ENCODE results near the gene GDPGP1. TPM values are rescaled to one million over a fixed set of nuclear protein-coding genes. Genes with fewer than 3 reads are reported as not detected.

Gene GDPGP1
- total and polyA plus RNA-seq, 12 donors = 3.0 to 16.3 (median 13.0) TPM

DNA sequence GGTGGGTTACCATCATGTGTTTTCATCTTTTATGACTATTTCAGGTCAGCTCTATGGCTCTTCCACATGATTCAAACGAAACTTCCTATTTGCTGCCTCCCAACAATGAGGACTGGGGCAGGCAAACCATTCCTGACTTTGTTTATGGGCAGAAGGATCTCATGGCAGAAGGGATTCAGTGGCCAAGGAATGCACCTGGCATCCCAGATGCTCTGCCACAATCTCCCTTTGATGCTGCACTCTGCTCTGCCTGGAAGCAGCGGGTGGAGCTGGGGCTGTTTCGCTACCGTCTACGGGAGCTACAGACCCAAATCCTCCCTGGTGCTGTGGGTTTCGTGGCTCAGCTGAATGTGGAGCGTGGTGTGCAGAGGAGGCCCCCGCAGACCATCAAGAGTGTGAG is 6.8 kb downstream of the GDPGP1 start:
- Histone ChIP-seq H3K27ac (peak overlapping the region in 3 of 10 donors; percentile 34 to 56 (median 40)), H3K27me3 (no peaks in the 10 kb centered on the region), H3K4me1 (peaks cover 0 to 12% (median 5%) of the 10 kb centered on the region in 9 donors), H3K9me3 (no peaks in the 10 kb centered on the region), H3K36me3 (peaks cover 0 to 70% (median 10%) of the 10 kb centered on the region in 9 donors), H3K4me3 (no peak overlapping the region)
- intact Hi-C loops (cut with DNase I) = no loop called here
- TF ChIP-seq CTCF (IDR thresholded peaks at IDR 0.05) = no peak
- DNase-seq = no peak
- peak in 1 of 8 donors; percentile 6 for ATAC-seq
- 87 to 89% methylated on average over 8 of the region's 8 CpGs for WGBS, 2 donors

GRCh38 chr15:90241343-90242192 is 7.6 kb downstream of the GDPGP1 start:
- peak; percentile 56 to 86 (median 74) for ATAC-seq
- no peaks in the 10 kb centered on the region for H3K27me3 ChIP-seq
- DNase-seq = peak in 1 of 2 donors; percentile 41
- H3K4me1 ChIP-seq = peaks cover 0 to 12% (median 5%) of the 10 kb centered on the region in 9 donors
- H3K27ac ChIP-seq = peak overlapping the region in 7 of 10 donors; percentile 7 to 65 (median 35)
- intact Hi-C loops (cut with DNase I) = no loop called here
- no peaks in the 10 kb centered on the region for H3K9me3 ChIP-seq
- H3K36me3 ChIP-seq = peaks cover 0 to 63% (median 10%) of the 10 kb centered on the region in 9 donors
- 43 to 54% methylated on average over 22 of the region's 22 CpGs for WGBS, 2 donors
- no peak for TF ChIP-seq CTCF (IDR thresholded peaks at IDR 0.05)
- no peak overlapping the region for H3K4me3 ChIP-seq

DNA sequence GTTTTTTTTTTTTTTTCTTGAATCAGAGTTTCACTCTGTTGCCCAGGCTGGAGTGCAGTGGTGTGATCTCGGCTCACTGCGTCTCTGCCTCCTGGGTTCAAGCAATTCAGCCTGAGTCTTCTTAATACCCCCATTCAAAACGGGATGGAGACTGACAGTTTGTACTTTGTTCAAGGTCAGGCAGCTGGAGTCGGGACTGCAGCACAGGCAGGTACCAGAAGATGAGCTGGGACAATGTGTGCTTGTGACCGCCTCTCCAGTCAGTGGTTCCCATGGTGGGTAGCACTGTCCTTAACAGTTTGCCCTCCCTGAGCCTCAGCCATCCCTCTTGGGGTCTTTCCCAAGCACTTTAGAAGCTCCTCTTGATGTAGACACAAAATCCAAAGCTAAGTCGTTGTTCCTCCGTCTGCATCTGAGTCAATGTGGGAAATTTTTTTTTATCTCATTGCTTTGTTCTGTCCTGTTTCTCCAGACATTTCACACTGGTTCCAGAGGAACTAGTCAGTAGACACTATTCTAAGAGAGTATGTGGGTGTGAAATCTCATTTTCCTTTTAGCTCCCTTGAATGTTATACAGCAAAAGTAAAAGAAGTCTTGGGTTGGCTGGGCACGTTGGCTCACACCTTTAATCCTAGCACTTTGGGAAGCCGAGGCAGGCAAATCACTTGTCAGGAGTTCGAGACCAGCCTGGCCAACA is 10.1 kb downstream of the GDPGP1 start:
- Histone ChIP-seq H3K36me3 (peaks cover 0 to 38% (median 6%) of the 10 kb centered on the region in 9 donors), H3K9me3 (no peaks in the 10 kb centered on the region), H3K4me1 (peaks cover 0 to 24% (median 9%) of the 10 kb centered on the region in 9 donors), H3K27me3 (no peaks in the 10 kb centered on the region), H3K4me3 (no peak overlapping the region), H3K27ac (no peak overlapping the region)
- intact Hi-C loops (cut with DNase I) = no loop called here
- DNase-seq = no peak
- WGBS, 2 donors = 88 to 89% methylated on average over 10 of the region's 10 CpGs
- no peak for TF ChIP-seq CTCF (IDR thresholded peaks at IDR 0.05)
- ATAC-seq = no peak

- WGBS, 2 donors = 39 to 50% methylated on average over 6 of the region's 6 CpGs
- Histone ChIP-seq H3K36me3 (peaks cover 0 to 2% (median 0%) of the 10 kb centered on the region in 9 donors), H3K4me3 (peak overlapping the region; percentile 41 to 75 (median 58)), H3K4me1 (peaks cover 0 to 22% (median 15%) of the 10 kb centered on the region in 9 donors), H3K27me3 (no peaks in the 10 kb centered on the region), H3K27ac (peak overlapping the region in 9 of 10 donors; percentile 4 to 82 (median 71)), H3K9me3 (no peaks in the 10 kb centered on the region)
- peak in 7 of 8 donors; percentile 35 to 79 (median 60) for ATAC-seq
- TF ChIP-seq CTCF (IDR thresholded peaks at IDR 0.05) = no peak
- intact Hi-C loops (cut with DNase I) = loop anchor here in 1 of 10 donors (2.0 kb wide), 1 partner anchor 16 kb away; the partner anchor contains the start of gene NGRN
- no peak for DNase-seq
Measured at GRCh38 chr15:90248789-90249202, 14.8 kb downstream of the GDPGP1 start.

All from heart right ventricle (tissue), 16 donors.